T-helper 22 cell (primary cell): ENCODE measurements around the gene MSI2.

ENCODE experiments used
- DNase-seq: peaks from one replicate; pipeline ENCODE4 v3.0.0-alpha.2; 2020; ENCODE audit warnings: low read depth

Gene MSI2

DNA sequence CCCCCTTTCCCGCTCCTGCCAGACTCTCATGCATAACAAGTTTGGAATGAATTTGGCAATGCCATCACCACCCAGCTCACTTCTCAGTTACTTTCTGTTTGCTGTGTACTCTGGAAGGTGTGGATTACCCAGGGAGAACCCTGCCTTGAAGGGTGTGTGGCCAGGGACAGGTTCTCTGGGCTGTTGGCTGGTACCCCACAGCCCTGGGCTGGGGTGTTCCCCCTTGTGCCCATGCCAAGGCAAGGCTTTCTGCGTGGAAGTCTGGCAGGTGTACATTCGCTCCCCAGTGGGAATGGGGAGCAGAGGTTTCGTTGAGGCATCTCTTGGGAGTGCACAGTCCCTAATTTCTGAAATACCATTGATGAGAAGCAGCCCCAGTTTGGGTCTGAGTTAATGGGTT is 301.1 kb downstream of the MSI2 start:
- DNase-seq, result no peak

DNA sequence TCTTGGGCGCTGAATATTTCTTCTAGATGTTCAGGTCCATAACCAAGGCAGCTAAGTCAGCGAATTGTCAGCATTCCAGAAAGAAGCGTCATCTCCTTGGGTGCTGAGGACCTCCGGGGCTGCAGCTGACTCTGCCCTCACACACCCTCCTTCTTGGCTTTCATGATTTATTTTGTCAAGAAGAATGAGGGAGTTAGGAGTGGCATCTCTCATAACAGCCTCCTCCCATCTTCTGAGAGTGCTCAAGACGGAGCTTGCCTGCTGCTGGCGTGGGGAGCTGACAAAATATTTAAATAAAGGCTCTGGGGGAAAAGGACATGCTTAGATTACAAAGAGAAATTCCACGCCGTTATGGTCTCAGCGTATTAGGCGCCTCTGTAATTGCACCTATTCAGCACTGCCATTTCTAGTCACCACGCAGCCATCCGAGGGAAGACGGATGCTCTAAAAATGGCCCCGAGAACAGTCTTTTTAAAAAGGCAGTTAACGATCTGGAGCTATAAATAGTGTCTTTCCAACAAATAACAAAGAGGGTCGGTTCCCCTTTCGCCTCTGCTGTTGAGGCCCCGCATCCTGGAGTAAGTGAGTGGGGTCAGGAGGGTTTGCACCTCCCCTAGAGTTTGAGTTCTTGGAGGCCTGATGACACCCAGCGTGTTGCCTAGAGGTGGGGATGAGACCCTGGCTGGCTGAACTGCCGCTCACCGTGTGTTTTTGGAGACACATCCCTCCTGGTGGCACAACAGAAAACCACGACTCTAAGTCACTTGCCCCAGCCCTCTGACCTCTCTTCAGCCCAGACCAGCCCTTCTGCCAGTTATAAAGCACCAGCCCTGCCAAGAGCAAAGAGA is 301.7 kb downstream of the MSI2 start:
- DNase-seq, result no peak

DNA sequence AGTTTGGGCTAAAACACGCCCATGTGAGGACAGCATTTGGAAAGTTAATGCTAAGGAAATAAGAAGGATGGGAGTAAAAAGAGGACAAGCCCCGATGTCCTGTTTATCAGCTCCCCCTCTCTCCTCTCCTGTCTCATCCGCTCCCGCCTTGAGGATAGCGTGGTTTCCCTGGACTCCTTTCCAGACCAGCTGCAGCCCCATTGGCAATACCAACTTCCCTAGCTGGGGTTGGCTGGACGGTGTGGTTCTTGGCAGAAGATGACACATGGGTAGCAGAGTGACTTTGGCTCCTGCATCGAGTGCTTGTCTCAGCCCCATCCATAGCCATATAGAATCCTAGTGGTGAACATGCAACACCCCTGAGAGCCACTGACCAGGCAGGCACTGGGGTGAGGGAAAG is 302.9 kb downstream of the MSI2 start:
- DNase-seq, result no peak

DNA sequence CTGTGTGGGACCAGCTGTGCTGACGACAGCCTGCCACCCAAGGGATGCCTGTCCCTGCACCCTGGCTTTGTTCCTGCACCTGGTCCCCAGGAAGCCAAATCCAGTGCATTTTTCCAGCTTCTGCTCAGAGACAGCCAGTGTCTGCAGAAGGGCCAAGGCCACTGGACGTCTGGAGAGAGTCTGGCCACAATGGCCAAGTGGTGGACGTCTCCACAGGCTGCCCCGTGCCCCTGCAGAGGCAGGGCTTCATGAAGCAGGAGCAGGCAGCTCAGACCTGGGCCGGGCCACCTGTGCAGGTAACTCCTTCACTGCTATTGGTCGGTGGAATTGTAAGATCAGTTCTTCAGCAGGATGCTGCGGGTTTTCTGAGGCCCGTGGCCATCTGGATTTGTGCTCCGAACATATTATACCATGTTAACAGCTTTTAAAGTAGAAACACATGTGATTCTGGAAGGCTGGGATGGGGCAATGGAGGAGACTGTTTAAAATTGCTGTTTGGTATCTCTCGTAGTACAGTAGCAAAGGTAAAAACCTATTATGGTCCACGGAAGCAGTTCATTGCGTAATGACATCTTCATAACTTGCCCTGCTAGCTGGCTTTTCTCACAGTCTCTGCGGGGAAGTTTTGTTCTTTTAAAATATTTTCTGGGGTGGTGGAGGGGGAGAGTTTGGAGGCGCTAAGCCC is 303.5 kb downstream of the MSI2 start:
- no peak for DNase-seq

DNA sequence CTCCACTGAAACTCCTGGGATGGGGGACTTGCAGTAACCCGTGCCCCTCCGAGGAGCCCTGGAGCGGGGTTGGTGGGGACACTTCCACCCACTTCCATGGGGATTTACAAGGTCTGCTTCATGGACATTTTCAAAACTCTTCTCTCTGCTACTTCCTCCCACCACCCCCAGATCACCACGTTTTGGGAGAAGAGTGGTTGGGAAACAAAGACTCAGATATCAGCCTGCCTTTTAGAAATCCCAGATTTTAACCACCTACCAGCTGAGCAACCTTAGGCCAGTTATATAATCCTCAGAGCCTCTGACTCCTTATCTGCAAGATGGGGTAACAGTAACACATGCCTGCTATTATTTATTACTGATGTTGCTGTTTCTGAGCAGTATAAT is 304.0 kb downstream of the MSI2 start:
- DNase-seq, result no peak

DNA sequence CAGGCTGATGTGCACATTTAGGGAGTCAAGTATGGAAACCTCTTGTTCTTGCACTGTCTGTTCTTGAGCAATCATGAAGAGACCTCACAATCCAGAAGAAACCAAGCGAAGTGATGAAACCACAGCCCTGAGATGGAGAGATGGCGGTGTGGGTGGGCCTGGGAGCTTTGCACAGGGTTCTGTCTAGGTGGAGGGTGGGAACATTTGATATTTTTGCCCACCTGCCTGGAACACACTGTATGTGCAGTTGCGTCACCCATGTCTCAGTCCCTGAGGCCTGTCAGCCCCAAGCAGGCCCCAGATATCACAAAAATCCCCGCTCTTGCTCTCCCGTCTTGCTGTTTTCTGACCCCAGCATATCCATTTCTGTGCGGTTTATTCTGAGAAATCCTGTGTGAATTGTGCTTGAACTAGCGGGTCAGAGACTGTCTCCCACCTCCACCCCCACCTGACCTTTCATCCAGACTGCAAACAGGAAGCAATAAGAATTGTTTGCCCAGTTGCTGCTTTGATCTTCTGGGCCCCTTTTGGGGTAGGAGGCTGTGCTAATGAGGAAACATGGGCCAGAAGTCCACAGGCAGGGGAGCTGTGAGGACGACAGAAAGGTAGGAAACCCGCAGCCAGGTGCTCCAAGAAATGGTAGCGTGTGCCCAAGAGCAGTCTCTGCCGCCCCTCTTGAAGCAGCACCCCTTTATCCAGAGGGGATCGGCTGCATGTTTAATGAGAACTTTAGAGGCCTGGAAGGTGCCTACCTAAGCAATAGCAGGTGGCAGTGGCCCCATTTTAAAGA is 304.9 kb downstream of the MSI2 start:
- no peak for DNase-seq

DNA sequence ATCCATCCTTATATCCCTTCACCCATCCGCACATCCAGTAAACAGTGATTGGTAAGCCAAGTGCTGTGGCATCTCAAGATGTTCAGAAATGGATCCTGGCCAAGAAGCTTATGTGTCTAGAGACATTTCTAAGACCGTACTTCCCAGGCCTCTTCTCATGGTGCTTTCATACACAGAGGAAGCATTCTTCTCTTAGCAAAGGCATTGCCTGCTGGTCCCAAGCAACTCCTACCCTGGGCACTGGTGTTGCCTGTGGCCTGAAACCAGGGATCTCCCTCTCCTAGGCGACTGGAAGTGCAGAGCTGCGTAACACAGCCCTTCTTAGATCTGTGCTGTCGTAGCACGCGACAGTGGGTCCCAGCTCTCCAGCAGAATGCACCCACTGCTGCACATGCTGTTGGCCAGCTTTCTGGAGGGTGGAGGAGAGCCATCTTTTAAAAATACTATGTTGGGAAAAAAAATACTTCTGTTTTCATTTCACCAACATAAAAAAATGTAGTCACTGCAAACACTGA is 305.9 kb downstream of the MSI2 start:
- no peak for DNase-seq

DNA sequence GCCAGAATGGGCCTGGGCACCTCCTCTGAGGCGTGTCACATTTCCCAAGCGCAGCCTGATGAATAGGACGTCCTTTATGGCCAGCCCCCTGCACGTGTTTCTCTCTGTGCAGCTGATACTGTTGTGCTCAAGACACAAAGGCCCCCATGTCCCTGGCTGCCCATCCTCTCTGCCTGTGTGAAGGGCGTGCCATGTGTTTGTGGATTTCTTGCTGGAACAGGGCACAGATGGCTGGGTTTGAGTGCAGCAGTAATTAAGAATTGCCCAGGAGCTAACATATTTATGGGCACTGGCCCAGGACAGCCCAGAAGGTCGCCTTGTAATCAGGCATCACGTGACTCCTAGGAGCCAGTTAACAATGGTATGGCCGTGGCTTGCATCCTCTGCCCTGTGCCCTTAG is 307.6 kb downstream of the MSI2 start:
- DNase-seq, result no peak

DNA sequence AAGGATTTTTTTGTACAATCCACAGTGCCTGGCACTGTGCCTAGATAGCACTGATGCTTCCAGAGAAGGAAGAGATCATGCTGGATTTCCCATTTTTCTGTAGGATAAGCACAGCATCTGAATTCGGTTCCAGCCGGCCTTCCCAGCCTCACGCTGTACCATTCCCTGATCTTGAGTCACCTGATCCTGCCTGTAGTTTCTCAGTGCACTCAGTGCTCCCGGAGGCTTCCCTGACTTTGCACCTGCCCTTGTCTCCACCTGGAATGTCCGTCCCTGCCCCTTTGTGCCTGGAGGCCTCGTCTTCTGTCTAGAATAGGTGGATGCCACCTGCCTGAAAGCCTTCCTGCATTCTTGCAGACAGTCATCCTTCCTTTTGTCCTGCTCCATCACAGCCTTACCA is 308.9 kb downstream of the MSI2 start:
- DNase-seq, result no peak

DNA sequence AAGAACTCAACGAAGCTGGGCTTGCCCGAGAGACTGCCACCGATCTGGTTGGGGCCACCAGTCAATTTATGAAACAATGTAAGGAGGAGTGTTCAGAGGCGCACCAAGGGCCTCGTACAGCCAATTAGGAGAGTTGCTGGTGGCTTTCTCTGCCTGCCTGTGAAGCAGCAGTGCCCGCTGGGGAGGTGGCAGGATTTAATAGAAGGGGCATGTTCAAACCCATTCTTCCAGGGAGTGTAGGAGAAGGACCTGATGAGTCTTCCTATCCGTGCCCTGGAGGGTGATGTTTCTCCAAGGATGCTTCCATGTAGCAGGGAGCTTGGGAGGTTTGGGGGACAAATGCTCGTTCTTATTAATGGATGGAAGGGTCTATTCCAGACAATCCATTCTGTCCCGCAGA is 310.4 kb downstream of the MSI2 start:
- DNase-seq, result no peak

DNA sequence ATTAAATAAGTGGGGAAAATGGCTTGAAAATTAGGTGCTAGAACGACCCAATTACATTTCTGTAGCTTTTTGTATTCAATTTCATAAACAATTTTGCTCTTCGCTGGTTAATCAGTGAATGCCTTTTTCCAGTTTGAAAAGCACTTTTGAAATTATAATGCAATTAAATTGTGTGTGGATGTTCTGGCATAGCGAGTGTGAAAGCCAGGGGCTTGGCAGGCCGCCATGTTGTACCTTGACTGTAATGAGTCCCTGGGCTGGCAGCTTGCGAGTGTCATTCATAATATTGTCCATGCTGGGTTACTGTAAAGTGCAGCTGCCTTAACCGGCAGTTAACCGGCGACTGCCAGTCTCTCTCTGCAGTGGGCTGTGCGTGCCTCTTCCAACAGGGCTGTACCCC is 310.9 kb downstream of the MSI2 start:
- no peak for DNase-seq

DNA sequence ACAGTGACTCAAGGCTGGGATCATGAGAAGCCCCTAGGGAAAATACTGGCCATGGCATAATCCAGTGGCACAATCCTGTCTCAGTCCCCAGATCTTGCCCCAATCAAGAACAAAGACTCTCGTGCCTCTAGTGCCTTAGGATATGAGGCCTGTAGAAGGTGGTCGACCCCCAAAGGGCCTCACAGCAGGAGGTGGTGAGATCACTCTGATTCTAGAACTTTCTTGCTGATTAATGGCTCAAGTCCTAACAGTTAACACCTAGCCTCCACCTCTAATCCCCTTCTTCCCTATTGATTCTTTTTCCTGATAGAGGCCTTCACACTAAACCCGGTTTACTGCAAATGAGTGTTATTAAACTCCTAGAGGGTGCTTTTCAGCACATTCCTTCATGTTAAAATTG is 312.0 kb downstream of the MSI2 start:
- no peak for DNase-seq

DNA sequence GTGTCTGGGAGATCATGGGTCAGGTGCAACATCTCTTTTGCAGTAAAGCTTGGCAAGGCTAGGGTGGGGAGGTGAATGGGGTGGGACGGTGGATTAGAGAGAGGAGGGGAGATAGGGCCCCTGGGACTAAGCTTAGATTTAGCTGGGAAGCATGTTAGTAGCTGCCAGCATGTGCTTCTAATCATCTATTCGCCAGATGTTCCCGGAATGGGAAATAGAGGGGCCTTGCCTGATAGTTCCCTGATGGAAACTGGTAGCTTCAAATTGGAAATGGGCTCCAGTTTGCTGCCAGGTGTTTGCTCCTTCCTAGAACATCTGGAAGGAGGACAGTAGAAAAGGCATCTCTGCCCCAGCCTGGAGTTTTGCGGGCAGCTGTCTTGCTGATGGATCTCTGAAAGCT is 312.7 kb downstream of the MSI2 start:
- DNase-seq, result no peak

DNA sequence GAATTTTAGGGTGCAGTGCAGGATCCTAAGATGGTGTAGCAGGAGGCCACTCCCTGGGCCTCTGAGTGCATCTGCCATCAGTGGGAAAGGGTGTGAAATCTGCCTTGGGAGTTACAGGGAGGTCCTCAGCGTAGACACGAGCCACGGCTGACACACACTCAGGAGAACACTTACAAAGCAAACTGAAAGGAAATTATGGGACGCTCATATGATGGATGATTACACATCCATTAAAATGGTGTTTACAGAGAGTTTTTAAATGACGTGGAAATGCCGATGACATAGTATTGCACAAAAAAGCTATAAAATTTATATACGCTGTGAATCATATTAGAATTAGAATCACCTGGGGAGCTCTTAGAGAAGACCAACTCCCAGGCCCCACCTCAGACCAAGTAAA is 313.5 kb downstream of the MSI2 start:
- no peak for DNase-seq

DNA sequence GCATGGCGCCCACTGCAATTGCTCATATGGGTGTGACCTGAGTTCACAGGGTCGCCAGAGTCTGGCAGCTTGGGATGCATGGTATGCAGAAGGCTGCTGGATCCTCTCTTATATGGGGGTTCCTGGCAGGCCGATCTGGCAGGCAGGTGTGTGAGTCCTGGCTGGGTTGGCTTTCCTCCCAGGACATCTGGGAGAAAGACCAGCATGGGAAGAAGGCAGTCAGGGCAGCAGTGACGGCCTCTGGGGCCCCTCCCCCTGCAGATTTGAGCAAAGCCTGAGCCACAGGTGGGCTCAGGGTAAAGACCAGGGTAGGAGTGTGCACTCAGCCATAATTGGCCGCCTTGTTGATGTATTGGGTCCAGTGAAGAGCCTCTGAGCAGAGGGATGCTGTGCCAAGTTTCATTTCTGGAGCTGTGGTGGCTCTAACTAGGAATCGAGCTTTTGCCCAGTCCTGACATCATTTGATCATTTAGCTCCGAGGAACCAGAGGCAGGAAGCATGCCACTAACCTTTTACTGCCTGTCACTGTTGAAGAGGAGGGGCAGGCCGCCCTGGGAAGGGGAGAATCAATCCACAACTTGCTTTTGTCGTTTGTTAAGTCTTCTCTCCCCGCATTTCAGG is 314.5 kb downstream of the MSI2 start:
- no peak for DNase-seq

DNA sequence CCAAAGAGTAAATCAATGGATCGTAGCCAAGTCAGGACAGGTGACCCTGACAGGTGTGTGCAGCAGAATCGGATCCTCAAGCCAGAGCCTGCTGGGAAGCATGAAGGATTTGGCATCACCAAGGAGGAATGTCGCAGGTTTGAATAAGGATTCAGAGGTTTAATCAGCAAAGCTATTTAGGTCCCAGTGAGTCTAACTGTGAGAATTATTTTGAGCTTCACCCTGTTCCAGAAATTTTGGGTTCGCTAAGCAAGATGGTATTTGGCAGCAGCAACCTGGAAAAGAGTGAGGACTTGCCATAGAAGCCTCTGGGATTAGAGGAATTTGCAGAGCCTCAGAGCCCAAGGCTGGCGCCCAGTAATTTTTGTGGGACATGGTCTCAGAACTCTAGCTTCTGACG is 315.7 kb downstream of the MSI2 start:
- DNase-seq, result no peak

DNA sequence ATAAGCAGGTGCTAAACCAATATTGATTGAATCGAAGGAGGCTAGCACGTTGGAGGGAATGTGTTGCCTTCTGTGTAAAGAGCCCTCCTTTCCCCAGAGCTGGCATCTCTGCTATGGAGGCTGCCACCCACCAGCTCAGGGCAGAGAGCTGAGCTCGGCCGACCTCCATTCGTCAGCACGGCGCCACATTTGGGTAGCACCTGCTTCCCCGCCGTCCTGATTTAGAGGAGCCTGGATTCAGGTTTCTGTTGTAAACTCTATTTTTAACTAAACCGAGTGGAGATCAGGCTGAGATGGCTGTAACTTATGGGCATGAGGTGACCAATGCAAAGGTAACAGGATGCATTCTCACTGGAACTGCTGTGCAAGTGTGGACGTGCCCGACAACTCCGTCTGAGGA is 316.3 kb downstream of the MSI2 start:
- DNase-seq, result no peak

DNA sequence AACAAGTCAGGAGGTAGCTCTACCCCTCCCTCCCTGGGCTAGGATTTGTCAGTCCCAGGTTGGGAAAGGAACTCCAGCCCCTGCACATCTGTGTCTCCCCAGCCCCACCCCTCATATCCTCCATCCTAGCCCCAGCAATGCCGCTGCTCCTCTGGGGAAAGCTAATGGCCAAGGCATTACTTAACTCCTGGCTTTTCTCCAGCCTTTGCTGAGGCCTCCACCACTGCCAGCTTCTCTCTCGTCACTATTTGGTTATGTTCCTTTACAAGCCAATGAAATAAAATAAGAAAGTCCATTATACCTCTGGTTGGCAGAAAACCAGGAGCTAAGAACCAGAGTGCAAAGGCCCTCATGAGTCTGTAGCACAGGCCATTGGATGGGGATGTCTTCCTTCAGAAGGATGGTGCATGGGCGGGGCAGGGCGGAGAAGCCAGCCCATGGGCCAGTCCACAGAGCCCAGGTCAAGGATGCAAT is 317.8 kb downstream of the MSI2 start:
- DNase-seq, result no peak

DNA sequence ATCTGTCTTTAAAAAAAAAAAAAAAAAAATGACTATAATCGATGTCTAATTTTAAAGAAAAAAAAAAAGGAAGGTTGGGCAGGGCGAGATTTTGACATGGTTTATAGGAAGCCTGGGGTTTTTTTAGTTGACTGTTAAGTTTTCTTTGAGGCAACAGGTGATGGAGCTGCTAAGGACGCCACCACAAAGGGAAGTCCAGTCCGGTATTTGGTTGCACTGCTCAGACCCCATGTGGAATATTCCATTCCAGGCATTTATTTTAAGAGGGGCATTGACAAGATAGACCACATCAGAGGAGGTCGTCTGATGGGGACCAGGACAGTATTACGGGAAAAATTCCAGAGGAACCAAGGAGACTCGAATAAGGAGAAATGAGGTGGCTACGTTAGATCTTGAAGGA is 320.4 kb downstream of the MSI2 start:
- DNase-seq, result no peak

DNA sequence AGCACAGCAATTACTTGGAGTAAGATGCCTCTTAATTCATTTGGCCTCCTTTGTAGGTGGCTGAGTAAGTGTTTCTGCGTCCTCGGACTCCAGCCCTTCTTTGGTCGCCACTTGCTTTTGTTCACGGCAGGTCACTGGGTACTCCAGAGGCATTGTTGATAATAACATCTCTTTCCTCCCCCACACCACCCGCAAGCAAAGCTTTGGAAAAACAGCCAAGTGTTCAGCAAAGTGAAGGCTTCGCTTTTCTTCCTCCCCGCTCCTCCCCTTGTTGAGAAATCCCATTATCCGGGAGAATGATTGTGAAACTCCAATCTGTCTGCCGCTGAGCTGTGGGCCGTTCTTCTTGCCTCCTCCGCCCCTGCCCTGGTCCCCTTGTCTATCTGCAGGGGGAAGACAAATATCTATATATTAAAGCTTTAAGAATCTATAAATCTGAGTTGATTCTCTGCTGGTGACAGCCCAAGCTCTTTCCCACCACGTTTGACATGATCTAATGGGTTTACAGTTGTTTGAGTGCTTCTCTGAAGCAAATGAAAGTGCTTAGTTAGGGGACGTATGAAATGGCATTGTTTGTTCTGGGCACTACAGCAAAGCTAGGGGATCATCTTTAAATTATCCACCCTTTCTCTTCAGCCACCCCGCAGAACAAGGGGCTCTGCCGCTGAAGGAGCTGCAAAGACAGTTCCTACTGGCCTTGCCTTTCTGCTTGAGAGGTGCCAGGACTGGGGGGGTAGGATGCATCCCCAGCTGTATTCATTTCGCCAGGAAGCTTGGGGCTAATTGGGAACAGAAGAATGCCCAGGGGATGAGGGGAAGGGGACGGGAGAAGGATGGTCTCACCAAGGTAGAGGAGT is 321.7 kb downstream of the MSI2 start:
- no peak for DNase-seq

DNA sequence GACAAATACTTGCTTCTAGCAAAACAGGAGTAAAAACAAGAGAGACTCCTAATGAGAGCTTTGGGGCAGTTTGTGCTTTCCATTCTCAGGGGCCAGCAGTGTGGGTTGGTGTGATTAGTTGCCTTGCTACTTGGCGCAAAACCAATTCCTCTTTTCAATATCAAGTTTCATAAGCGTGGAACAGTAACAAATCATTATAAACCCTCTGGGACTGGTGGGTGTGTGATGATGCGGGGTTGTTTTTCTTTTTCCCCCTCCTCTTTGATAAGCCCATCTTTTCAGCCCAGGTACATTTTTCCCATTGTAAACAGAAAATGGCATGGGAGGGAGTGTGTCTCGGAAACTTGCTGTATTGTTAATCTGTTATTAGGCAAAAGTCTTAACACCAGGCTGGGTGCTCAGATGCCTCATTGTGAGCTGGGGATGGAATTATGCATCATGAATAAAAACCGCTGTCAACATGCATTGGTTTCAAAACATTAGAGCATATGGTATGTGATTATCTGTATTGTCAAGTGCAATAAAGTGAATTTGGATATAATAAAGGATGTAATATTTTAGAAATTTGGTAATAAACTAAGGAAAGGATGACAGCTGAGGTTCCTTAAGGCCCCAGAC is 322.4 kb downstream of the MSI2 start:
- no peak for DNase-seq
